IMR-90 (cell line): ENCODE data around the gene SMAD2. TPM values are rescaled to one million over a fixed set of nuclear protein-coding genes. Genes with fewer than 3 reads are reported as not detected.

Experiments used
- ATAC-seq: fragments of 200-7000 bp; cut with Tn5 transposase; 2 replicates; pipeline ENCODE4 v1.9.1; 2020; ENCODE audit warnings: low read depth, mild to moderate bottlenecking, moderate library complexity
- BruUV-seq: library from RNA; stranded (reverse); fragments of 400-500 nt; replicated peaks from 2 replicates; lab custom pipeline; 2021; lab: Mats Ljungman, UMichigan
- CTCF ChIA-PET: fragments of 300-600 bp; formaldehyde crosslinking; extraction: SDS; loops from one replicate; lab custom pipeline; 2021; ENCODE audit warnings: antibody characterized with exemption; lab: Yijun Ruan, JAX
- POLR2A ChIA-PET: fragments of 300-600 bp; sonication (Branson Sonifier 250); formaldehyde crosslinking; loops from one replicate; lab custom pipeline; 2022; ENCODE audit warnings: antibody characterized with exemption; ENCODE audit not compliant: unreplicated experiment; lab: Charles Lee
- DNase-seq: peaks from one replicate; pipeline ENCODE4 v3.0.0; 2013
- H2AFZ ChIP-seq: replicated peaks from 2 replicates; pipeline ENCODE3; 2013; ENCODE audit warnings: low read length, mild to moderate bottlenecking; ENCODE audit not compliant: poor library complexity
- H2AK5ac ChIP-seq: 2 replicates; pipeline ENCODE4 v1.6.1; 2013; ENCODE audit warnings: low read depth, low read length, inconsistent platforms
- H2AK9ac ChIP-seq: replicated peaks from 2 replicates; pipeline ENCODE3; 2013; ENCODE audit warnings: mild to moderate bottlenecking, low read depth, low read length, moderate library complexity; ENCODE audit not compliant: poor library complexity
- H2BK120ac ChIP-seq: 2 replicates; pipeline ENCODE4 v1.6.1; 2013; ENCODE audit warnings: low read depth, low read length, inconsistent platforms
- H2BK15ac ChIP-seq: 3 replicates; pipeline ENCODE4 v1.6.1; 2013; ENCODE audit warnings: low read depth, low read length, inconsistent platforms
- H2BK20ac ChIP-seq: 2 replicates; pipeline ENCODE4 v1.6.1; 2013; ENCODE audit warnings: low read depth, mild to moderate bottlenecking, inconsistent platforms, low read length, moderate library complexity
- H2BK5ac ChIP-seq: 2 replicates; pipeline ENCODE4 v1.6.1; 2013; ENCODE audit warnings: mild to moderate bottlenecking, low read depth, low read length, inconsistent platforms; ENCODE audit not compliant: poor library complexity, severe bottlenecking
- H3K14ac ChIP-seq: replicated peaks from 2 replicates; pipeline ENCODE4 v1.6.1; 2013; ENCODE audit warnings: low read depth, low read length, inconsistent platforms
- H3K18ac ChIP-seq: 2 replicates; pipeline ENCODE4 v1.6.1; 2013; ENCODE audit warnings: low read depth, low read length, control low read depth
- H3K23ac ChIP-seq: 2 replicates; pipeline ENCODE4 v1.6.1; 2013; ENCODE audit warnings: low read depth, low read length, inconsistent platforms
- H3K27ac ChIP-seq: 2 replicates; pipeline ENCODE4 v1.5.1; 2013; ENCODE audit warnings: mild to moderate bottlenecking, control low read depth, low read length; ENCODE audit not compliant: insufficient read depth
- H3K27me3 ChIP-seq: 2 replicates; pipeline ENCODE4 v1.6.1; 2013; ENCODE audit warnings: low read length; ENCODE audit not compliant: control insufficient read depth, insufficient read depth
- H3K36me3 ChIP-seq: 2 replicates; pipeline ENCODE4 v1.6.1; 2013; ENCODE audit warnings: low read length, mixed read lengths; ENCODE audit not compliant: control insufficient read depth, insufficient read depth
- H3K4ac ChIP-seq: 2 replicates; pipeline ENCODE4 v1.6.1; 2013; ENCODE audit warnings: low read depth, low read length, inconsistent platforms
- H3K4me1 ChIP-seq: 2 replicates; pipeline ENCODE4 v1.6.1; 2013; ENCODE audit warnings: low read length, mixed read lengths; ENCODE audit not compliant: control insufficient read depth, insufficient read depth
- H3K4me2 ChIP-seq: 2 replicates; pipeline ENCODE4 v1.6.1; 2013; ENCODE audit warnings: low read depth, mild to moderate bottlenecking, control low read depth, low read length, moderate library complexity
- H3K4me3 ChIP-seq: 2 replicates; pipeline ENCODE4 v1.5.1; 2013; ENCODE audit warnings: low read depth, mild to moderate bottlenecking, control low read depth, low read length, moderate library complexity; ENCODE audit not compliant: insufficient read depth
- H3K56ac ChIP-seq: 2 replicates; pipeline ENCODE4 v1.6.1; 2013; ENCODE audit warnings: low read length, inconsistent platforms; ENCODE audit not compliant: insufficient read depth; ENCODE audit errors: extremely low read depth
- H3K79me1 ChIP-seq, 2 experiments: 2 replicates each; pipeline ENCODE4 v1.6.1; 2013; ENCODE audit warnings: low read length in 2 of 2, inconsistent platforms in 1 of 2, low read depth in 1 of 2
- H3K9ac ChIP-seq: 2 replicates; pipeline ENCODE4 v1.6.1; 2013; ENCODE audit warnings: low read depth, low read length, control low read depth
- H3K9me1 ChIP-seq: 2 replicates; pipeline ENCODE4 v1.6.1; 2013; ENCODE audit warnings: low read length, inconsistent platforms; ENCODE audit not compliant: insufficient read depth
- H3K9me3 ChIP-seq: 2 replicates; pipeline ENCODE4 v1.6.1; 2013; ENCODE audit warnings: low read length; ENCODE audit not compliant: control insufficient read depth, insufficient read depth
- H4K20me1 ChIP-seq: 2 replicates; pipeline ENCODE4 v1.6.1; 2013; ENCODE audit warnings: low read length, inconsistent platforms; ENCODE audit not compliant: insufficient read depth
- H4K5ac ChIP-seq: 2 replicates; pipeline ENCODE4 v1.6.1; 2013; ENCODE audit warnings: mild to moderate bottlenecking, low read depth, low read length, control low read depth
- H4K8ac ChIP-seq, 2 experiments: 2 replicates each; pipeline ENCODE4 v1.6.1; 2013; ENCODE audit warnings: low read depth in 2 of 2, low read length in 2 of 2, control low read depth in 1 of 2, inconsistent platforms in 1 of 2
- H4K91ac ChIP-seq: 2 replicates; pipeline ENCODE4 v1.6.1; 2013; ENCODE audit warnings: low read depth, low read length, inconsistent platforms; ENCODE audit not compliant: insufficient read depth
- BHLHE40 ChIP-seq: fragments of 150-350 bp; IDR thresholded peaks from 2 replicates; pipeline ENCODE4 v1.6.1; 2016; ENCODE audit warnings: mild to moderate bottlenecking, low read depth, low read length
- MAZ ChIP-seq: IDR thresholded peaks from 2 replicates; pipeline ENCODE4 v1.6.1; 2012; ENCODE audit warnings: low read depth, mild to moderate bottlenecking, low read length, improper control_type of control experiment, moderate library complexity, borderline replicate concordance
- WGBS, 2 experiments: methylation state at CpG; one replicate each; pipeline versions ENCODE4 v1.1.5 to v1.1.7; 2013; ENCODE audit warnings: missing lambda C conversion rate in 2 of 2; ENCODE audit not compliant: insufficient read length in 1 of 2; ENCODE audit errors: extremely low coverage in 2 of 2; 5-methylcytosine and 5-hydroxymethylcytosine counted together
- dilution Hi-C: fragments of 300-500 bp; cut with HindIII; formaldehyde crosslinking; loops from one replicate; pipeline ENCODE4 v1.14.3; 2018; ENCODE audit warnings: low sequenced_read_pairs; ENCODE audit not compliant: unreplicated experiment
- in situ Hi-C: fragments of 300-500 bp; cut with MboI; formaldehyde crosslinking; loops from 3 replicates; pipeline ENCODE4 v1.14.3; 2019; ENCODE audit warnings: low sequenced_read_pairs, inconsistent platforms, mixed read lengths
- intact Hi-C: fragments of 100-400 bp; cut with micrococcal nuclease; formaldehyde crosslinking; loops from 2 replicates; pipeline ENCODE4 v1.10.0; 2022
- polyA plus RNA-seq, 3 experiments: library from polyadenylated mRNA; depleted of rRNA; stranded (reverse); fragments of >200 nt; gene quantifications; 2 replicates each; pipeline ENCODE4 v1.2.3, GENCODE V29; 2012; ENCODE audit warnings: low replicate concordance in 1 of 3
- total RNA-seq: library from RNA; depleted of rRNA; stranded (reverse); fragments of >200 nt; gene quantifications from 2 replicates; pipeline ENCODE4 v1.2.3, GENCODE V29; 2012

Gene SMAD2
- total and polyA plus RNA-seq, 2 of the 4 experiments (the other 2 are of a cell fraction): 41.7 to 171 TPM

DNA sequence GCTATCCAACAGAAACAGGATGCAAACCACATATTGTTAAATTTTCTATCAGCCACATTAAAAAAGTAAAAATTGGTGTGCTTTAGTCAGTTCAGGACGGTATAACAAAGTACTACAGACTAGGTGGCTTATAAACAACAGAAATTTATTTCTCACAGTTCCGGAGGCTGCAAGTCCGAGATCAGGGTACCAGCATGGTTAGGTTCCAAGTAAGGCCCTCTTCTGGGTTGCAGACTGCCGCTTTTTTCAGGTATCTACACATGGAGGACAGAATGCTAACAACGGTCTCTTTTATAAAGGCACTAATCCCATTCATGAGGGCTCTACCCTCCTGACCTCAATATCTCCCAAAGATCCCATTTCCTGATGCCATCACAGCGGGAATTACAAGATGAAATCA, 10.5 kb downstream of the SMAD2 start:
- H4K20me1 ChIP-seq: peaks cover 79% of the 10 kb centered on the region
- no CpG with 5 or more reads among the region's 6 CpGs for WGBS, 2 experiments
- BruUV-seq: no TSS peak

More for the DNA sequence above, 10.5 kb downstream of the SMAD2 start:
- H2AK9ac ChIP-seq: no peak overlapping the region
- H3K79me1 ChIP-seq: peaks cover 16 to 74% of the 10 kb centered on the region in 2 experiments
- H3K18ac ChIP-seq: no peak overlapping the region
- no peak overlapping the region for H2AFZ ChIP-seq
- ChIA-PET POLR2A (no interaction called here), CTCF (no interaction called here)
- intact Hi-C loops (no loop called here), dilution Hi-C loops (no loop called here), in situ Hi-C loops (no loop called here)
- no peak overlapping the region for H3K4me2 ChIP-seq
- H3K36me3 ChIP-seq: no peaks in the 10 kb centered on the region
- H4K5ac ChIP-seq: no peak overlapping the region
- H4K8ac ChIP-seq: no peak overlapping the region
- H2BK5ac ChIP-seq: no peak overlapping the region
- H2BK20ac ChIP-seq: no peak overlapping the region
- H3K4ac ChIP-seq: no peak overlapping the region
- H3K23ac ChIP-seq: no peak overlapping the region
- no peaks in the 10 kb centered on the region for H3K27me3 ChIP-seq
- no peak overlapping the region for H3K9ac ChIP-seq
- H3K9me1 ChIP-seq: peaks cover 7% of the 10 kb centered on the region
- no peaks in the 10 kb centered on the region for H3K9me3 ChIP-seq
- peaks cover 2% of the 10 kb centered on the region; the same call in 1 of the 2 replicates for H3K4me1 ChIP-seq
- no peak overlapping the region for H3K27ac ChIP-seq
- DNase-seq (no peak), ATAC-seq (no peak)
- H2BK120ac ChIP-seq: no peak overlapping the region
- H3K14ac ChIP-seq: no peak overlapping the region
- no peak overlapping the region for H3K4me3 ChIP-seq
- H2BK15ac ChIP-seq: no peak overlapping the region
- no peak overlapping the region for H2AK5ac ChIP-seq
- no peak overlapping the region for H3K56ac ChIP-seq
- no peak overlapping the region for H4K91ac ChIP-seq
- TF ChIP-seq MAZ (no peak), BHLHE40 (no peak)
